ENCODE results near the gene AAMP. TPM values are rescaled to one million over a fixed set of nuclear protein-coding genes. Genes with fewer than 3 reads are reported as not detected.

AAMP gene
- total and polyA plus RNA-seq, 10 donors = 54.1 to 93.8 (median 62.5) TPM

DNA sequence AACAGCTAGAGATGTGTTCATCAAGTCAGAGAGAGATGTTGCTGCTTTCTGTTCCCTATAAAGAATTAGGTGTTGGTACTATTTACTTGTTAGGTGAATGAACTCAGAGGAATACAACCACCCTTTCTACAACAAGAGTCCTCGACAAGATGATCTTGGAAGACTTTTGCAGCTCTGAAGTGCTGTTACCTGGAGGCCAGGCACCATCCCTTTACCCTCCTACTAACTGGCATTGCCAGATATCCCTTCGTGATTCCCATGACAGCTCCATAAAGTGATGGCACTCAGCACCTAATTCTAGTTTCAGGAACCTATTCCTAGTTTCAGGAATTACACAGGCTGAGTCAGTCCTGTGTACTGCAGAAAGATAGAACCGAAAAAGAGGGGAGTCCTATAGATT, 43.0 kb downstream of the AAMP start:
- WGBS, 5 donors = 84 to 98% (median 87%) methylated on average over 3 of the region's 3 CpGs

DNA sequence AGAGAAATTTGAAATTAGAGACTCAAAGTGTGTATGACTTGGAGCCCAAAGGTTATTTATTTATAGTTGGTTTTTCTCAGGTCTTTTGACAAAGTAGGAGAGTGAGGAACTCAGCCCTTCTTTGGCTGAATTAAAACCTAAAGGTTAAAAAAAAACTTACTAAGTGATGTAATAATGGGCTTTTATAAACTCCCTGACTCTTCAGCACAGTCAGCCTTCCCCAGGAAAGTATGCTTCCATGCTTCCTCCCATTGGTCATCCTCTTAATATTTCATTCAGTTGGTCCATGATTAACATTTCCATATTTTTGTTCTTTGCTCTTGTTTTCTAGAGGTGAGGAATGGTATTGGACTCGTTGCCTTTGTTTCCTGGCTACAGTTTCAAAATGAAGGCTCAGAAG, 45.8 kb downstream of the AAMP start:
- DNase-seq = no peak
- Histone ChIP-seq H3K27me3 (replicated peaks in 1 of 7) (no peaks in the 10 kb centered on the region), H3K4me1 (peaks cover 56 to 100% (median 95%) of the 10 kb centered on the region in 6 donors), H3K27ac (peak overlapping the region in 6 of 8 donors; percentile 3 to 99 (median 66)), H3K4me3 (no peak overlapping the region), H3K9me3 (no peaks in the 10 kb centered on the region), H3K36me3 (peaks cover 0 to 97% (median 54%) of the 10 kb centered on the region in 6 donors)
- intact Hi-C loops (cut with DNase I; ENCODE audit: low total_unique reads) = no loop called here
- 25 to 61% (median 39%) methylated on average over 1 of the region's 1 CpG for WGBS, 5 donors
- TF ChIP-seq POLR2AphosphoS5 (IDR thresholded peaks at IDR 0.05) = no peak
- TF ChIP-seq, protein P1, sequence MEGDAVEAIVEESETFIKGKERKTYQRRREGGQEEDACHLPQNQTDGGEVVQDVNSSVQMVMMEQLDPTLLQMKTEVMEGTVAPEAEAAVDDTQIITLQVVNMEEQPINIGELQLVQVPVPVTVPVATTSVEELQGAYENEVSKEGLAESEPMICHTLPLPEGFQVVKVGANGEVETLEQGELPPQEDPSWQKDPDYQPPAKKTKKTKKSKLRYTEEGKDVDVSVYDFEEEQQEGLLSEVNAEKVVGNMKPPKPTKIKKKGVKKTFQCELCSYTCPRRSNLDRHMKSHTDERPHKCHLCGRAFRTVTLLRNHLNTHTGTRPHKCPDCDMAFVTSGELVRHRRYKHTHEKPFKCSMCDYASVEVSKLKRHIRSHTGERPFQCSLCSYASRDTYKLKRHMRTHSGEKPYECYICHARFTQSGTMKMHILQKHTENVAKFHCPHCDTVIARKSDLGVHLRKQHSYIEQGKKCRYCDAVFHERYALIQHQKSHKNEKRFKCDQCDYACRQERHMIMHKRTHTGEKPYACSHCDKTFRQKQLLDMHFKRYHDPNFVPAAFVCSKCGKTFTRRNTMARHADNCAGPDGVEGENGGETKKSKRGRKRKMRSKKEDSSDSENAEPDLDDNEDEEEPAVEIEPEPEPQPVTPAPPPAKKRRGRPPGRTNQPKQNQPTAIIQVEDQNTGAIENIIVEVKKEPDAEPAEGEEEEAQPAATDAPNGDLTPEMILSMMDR (IDR thresholded peaks at IDR 0.05 in 8 of 11, conservative IDR thresholded peaks at IDR 0.05 in 3 of 11) = no peak
- TF ChIP-seq POLR2A (IDR thresholded peaks at IDR 0.05) = no peak

More for the DNA sequence above, 43.0 kb downstream of the AAMP start:
- H3K36me3 ChIP-seq = peaks cover 0 to 97% (median 75%) of the 10 kb centered on the region in 6 donors
- no peak for DNase-seq
- intact Hi-C loops (cut with DNase I; ENCODE audit: low total_unique reads) = no loop called here
- H3K9me3 ChIP-seq = no peaks in the 10 kb centered on the region
- no peak overlapping the region for H3K4me3 ChIP-seq
- H3K27me3 ChIP-seq (replicated peaks in 1 of 7) = no peaks in the 10 kb centered on the region
- no peak for TF ChIP-seq POLR2AphosphoS5 (IDR thresholded peaks at IDR 0.05)
- TF ChIP-seq, protein P1 (IDR thresholded peaks at IDR 0.05 in 8 of 11, conservative IDR thresholded peaks at IDR 0.05 in 3 of 11) = no peak
- no peak for TF ChIP-seq POLR2A (IDR thresholded peaks at IDR 0.05)
- H3K4me1 ChIP-seq = peaks cover 41 to 100% (median 92%) of the 10 kb centered on the region in 6 donors
- peak overlapping the region in 3 of 8 donors; percentile 17 to 31 (median 29) for H3K27ac ChIP-seq

DNA sequence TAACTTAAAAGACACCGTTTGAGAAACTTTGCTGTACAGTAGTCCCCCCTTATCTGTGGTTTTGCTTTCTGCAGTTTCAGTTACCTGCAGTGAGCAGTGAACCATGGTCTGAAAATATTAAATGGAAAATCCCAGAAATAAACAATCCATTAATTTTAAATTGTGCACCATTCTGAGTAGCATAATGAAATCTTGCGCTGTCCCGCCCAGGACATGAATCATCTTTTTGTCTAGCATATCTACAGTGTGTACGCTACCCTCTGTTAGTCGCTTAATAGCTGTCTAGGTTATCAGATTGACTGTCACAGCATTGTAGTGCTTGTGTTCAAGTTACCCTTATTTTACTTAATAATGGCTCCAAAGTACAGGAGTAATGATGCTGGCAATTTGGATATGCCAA, 46.9 kb downstream of the AAMP start:
- Histone ChIP-seq H3K4me3 (peak overlapping the region in 1 of 8 donors; percentile 28), H3K36me3 (peaks cover 0 to 87% (median 45%) of the 10 kb centered on the region in 6 donors), H3K4me1 (peaks cover 49 to 100% (median 94%) of the 10 kb centered on the region in 6 donors), H3K27me3 (replicated peaks in 1 of 7) (no peaks in the 10 kb centered on the region), H3K9me3 (no peaks in the 10 kb centered on the region), H3K27ac (peak overlapping the region in 4 of 8 donors; percentile 34 to 99 (median 98))
- TF ChIP-seq POLR2A (IDR thresholded peaks at IDR 0.05) (no peak), POLR2AphosphoS5 (IDR thresholded peaks at IDR 0.05) (no peak)
- TF ChIP-seq, protein P1 (IDR thresholded peaks at IDR 0.05 in 8 of 11, conservative IDR thresholded peaks at IDR 0.05 in 3 of 11) = no peak
- DNase-seq = no peak
- intact Hi-C loops (cut with DNase I; ENCODE audit: low total_unique reads) = no loop called here
- 50 to 73% (median 61%) methylated on average over 5 of the region's 5 CpGs for WGBS, 5 donors

DNA sequence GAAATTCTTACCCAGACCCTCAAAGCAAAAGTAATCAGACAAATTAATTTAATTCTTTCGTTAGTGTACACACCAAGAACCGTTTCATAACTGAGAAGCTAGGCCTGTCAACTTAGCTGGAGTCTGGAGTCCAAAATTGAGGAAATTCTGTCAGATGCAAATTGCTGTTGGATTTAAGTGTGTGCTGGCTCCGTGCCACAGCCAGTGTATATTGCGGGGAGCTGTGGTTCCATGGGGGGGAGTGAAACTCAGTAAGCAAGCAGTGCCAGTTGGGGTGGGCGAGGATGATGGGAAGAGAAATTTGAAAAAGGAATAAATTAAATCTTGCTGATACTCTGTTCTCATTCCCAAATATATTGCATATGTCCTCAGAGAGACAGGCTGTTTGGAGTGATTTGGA, 48.9 kb downstream of the AAMP start:
- intact Hi-C loops (cut with DNase I; ENCODE audit: low total_unique reads) = no loop called here
- H3K4me1 ChIP-seq = peaks cover 53 to 88% (median 83%) of the 10 kb centered on the region in 6 donors
- no peaks in the 10 kb centered on the region for H3K27me3 ChIP-seq (replicated peaks in 1 of 7)
- H3K9me3 ChIP-seq = no peaks in the 10 kb centered on the region
- peaks cover 0 to 66% (median 24%) of the 10 kb centered on the region in 6 donors for H3K36me3 ChIP-seq
- peak overlapping the region in 5 of 8 donors; percentile 21 to 99 (median 98) for H3K27ac ChIP-seq
- peak overlapping the region in 2 of 8 donors; percentile 87 to 98 for H3K4me3 ChIP-seq
- DNase-seq = no peak
- TF ChIP-seq POLR2AphosphoS5 (IDR thresholded peaks at IDR 0.05) (peak in 1 of 3 donors; percentile 12), POLR2A (IDR thresholded peaks at IDR 0.05) (no peak)
- WGBS, 5 donors = 23 to 28% (median 25%) methylated on average over 5 of the region's 5 CpGs

Measured in spleen (tissue), 11 donors.